AG09309 (cell line): ENCODE measurements around the gene ANXA5.

Experiments used
- DNase-seq: peaks from one replicate; pipeline ENCODE4 v3.0.0-alpha.2; 2010; ENCODE audit warnings: low read depth
- H3K4me3 ChIP-seq: 2 replicates; pipeline ENCODE4 v1.5.1; 2011; ENCODE audit warnings: mild to moderate bottlenecking, low read depth, low read length, moderate library complexity; ENCODE audit not compliant: control insufficient read depth
- TF ChIP-seq, protein P1 (sequence below): IDR thresholded peaks from 2 replicates; pipeline ENCODE4 v1.5.1; 2011; ENCODE audit warnings: mild to moderate bottlenecking, low read depth, low read length, inconsistent platforms; ENCODE audit not compliant: insufficient read depth, control insufficient read depth; ENCODE audit errors: missing control alignments

ANXA5 gene

DNA sequence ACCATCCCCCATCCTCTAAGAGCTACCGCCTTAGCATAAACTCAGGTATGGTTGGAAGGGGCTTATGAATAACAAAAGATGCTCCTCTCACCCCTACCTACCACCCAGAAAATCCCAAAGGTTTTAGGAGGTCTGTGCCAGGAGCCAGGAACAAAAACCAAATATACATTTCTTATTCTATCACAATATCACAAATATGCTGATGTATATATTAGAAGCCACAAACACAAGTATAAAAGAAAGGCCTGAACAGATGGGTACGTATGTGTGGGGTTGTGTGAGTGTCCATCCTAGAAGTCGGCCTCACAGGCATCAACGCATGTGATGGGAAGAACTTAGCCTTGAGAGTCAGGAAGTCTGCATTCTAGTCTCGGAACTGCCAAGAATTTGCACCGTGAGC is 8.7 kb upstream of the ANXA5 start:
- DNase-seq: no peak
- TF ChIP-seq, protein P1, sequence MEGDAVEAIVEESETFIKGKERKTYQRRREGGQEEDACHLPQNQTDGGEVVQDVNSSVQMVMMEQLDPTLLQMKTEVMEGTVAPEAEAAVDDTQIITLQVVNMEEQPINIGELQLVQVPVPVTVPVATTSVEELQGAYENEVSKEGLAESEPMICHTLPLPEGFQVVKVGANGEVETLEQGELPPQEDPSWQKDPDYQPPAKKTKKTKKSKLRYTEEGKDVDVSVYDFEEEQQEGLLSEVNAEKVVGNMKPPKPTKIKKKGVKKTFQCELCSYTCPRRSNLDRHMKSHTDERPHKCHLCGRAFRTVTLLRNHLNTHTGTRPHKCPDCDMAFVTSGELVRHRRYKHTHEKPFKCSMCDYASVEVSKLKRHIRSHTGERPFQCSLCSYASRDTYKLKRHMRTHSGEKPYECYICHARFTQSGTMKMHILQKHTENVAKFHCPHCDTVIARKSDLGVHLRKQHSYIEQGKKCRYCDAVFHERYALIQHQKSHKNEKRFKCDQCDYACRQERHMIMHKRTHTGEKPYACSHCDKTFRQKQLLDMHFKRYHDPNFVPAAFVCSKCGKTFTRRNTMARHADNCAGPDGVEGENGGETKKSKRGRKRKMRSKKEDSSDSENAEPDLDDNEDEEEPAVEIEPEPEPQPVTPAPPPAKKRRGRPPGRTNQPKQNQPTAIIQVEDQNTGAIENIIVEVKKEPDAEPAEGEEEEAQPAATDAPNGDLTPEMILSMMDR: no peak
- no peak overlapping the region for H3K4me3 ChIP-seq

DNA sequence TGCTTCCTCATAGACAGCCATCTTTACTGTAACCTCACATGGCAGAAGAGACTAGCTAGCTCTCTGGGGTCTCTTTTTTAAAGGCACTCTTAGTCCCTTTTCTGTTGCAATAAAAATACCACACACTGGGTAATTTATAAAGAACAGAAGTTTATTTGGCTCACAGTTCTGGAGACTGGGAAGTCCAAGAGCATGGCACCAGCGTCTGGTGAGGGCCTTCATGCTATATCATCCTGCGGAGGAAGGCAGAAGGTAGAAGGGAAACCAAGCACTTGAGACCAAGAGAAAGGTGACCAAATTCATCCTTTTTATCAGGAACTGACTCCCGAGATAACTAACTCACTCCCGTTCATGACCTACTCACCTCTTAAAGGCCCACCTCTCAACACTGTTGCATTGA is 5.4 kb upstream of the ANXA5 start:
- DNase-seq: no peak
- TF ChIP-seq, protein P1: no peak
- H3K4me3 ChIP-seq: no peak overlapping the region

DNA sequence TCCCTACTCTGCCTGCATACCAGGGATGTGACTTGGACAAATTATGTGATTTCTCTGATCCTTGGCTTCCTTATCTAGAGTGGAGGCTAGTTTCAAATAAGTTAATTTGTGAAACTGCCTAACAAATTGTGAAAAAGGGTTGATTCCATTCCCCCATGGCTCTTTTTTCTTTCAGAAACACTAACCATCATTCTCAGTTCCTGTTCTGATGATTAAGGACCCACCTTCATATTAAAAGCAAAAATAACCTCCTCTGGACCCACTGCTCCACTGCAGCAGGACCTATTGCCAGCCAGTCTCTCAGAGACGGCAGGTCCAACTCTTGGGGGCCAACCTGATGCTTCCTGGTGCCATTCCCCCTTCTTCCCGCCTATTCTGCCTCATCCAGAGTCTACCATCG is 4.5 kb upstream of the ANXA5 start:
- TF ChIP-seq, protein P1: no peak
- H3K4me3 ChIP-seq: no peak overlapping the region
- DNase-seq: no peak

DNA sequence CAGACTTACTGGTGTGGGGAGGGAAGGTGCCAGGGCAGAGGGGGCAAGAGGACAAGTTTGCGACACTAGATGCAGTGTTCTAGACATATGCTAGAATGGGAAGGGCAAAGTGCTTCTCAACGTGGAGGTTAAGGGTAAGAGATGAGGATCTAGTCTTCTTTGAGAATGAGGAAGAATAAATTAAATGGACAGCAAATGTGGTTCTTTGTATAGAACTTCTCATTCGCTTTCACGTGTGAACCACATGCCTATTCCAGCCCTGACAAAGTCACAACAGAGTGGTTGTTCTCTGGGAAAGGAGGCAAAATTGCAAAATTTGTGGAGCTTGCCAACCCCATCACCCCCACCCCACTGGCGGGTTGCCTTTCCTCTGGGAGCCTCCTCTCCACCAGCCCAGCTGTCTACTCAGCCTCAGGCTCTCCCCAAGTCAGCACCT is 1.5 kb upstream of the ANXA5 start:
- H3K4me3 ChIP-seq: no peak overlapping the region
- TF ChIP-seq, protein P1: no peak
- no peak for DNase-seq

DNA sequence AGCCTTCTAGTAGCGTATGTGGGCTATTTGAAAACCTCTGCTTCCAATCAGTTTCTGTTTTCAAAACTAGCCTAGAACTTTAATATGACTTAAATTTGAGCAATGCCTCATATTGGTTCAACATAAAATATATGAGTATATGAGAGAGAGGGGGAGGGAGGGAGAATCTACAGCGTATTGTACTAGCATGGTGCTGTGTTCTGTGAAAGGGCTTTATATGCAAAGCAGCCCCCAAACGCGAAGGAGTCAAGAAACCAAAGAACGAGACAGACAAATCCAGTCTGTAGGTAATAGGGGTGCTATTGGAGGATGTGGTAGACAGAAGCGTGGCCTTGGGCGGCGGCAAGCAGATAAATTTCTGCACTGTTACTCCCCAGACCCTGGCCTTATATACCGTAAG is 784 bp upstream of the ANXA5 start:
- peak overlapping the region; percentile 53 for H3K4me3 ChIP-seq
- TF ChIP-seq, protein P1: no peak
- no peak for DNase-seq

DNA sequence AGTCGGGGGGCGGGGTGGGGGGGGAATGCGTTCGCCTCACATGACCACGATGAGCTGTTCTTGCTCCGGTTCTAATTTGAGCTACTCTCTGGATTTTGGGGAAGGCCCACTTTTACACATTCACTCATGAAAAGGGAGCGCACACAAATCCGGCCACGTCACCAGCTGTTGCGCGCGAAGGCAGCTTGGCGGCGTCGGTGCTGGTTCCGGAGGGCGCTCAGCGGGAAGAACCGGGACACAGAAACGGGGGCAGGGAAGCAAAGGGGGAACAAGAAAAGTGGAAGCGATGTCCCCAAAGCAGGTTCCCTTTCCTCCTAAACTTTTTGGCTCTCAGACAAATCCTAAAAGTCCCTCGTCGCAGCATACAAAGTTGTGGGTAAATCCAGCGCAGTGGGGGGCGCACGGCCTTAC is 605 bp downstream of the ANXA5 start:
- TF ChIP-seq, protein P1: peak; percentile 30
- peak; percentile 71 for DNase-seq
- peak overlapping the region; percentile 93 for H3K4me3 ChIP-seq

DNA sequence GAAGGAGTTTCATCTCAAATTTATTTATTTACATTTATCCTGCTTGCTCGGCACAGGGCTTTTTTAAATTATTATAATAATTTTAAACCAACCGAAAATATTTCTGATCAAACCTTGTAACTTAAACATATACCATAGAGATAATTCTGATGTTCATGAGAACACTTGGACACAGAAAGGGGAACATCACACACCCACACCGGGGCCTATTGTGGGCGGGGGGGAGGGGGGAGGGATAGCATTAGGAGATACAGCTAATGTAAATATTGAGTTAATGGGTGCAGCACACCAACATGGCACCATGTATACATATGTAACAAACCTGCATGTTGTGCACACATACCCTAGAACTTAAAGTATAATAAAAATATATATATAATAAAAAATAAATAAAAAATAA is 2.9 kb downstream of the ANXA5 start:
- DNase-seq: no peak
- TF ChIP-seq, protein P1: no peak
- H3K4me3 ChIP-seq: peak overlapping the region; percentile 93; the same call in 1 of the 2 replicates
